MG63 (cell line): ENCODE data around the gene OR1A1. TPM values are rescaled to one million over a fixed set of nuclear protein-coding genes. Genes with fewer than 3 reads are reported as not detected.
"Not testable (repeated sequence)": the region's sequence is repeated elsewhere in the genome, so short reads cannot be mapped to it uniquely, and the experiment has no call there.

Experiments used
- DNase-seq: peaks from one replicate; pipeline ENCODE4 v3.0.0-alpha.2; 2020
- H3K27me3 ChIP-seq: fragments of 250-450 bp; sonication (Bioruptor Pico); 2 replicates; pipeline ENCODE4 v1.5.1; 2020; ENCODE audit warnings: mild to moderate bottlenecking, moderate library complexity
- H3K36me3 ChIP-seq: fragments of 250-450 bp; sonication (Bioruptor Pico); 2 replicates; pipeline ENCODE4 v1.5.1; 2020; ENCODE audit warnings: mild to moderate bottlenecking, moderate library complexity
- H3K4me3 ChIP-seq: fragments of 250-450 bp; sonication (Bioruptor Pico); 2 replicates; pipeline ENCODE4 v1.5.1; 2020; ENCODE audit warnings: mild to moderate bottlenecking, moderate library complexity
- H3K9me3 ChIP-seq: fragments of 250-450 bp; sonication (Bioruptor Pico); 2 replicates; pipeline ENCODE4 v1.5.1; 2020; ENCODE audit warnings: mild to moderate bottlenecking, moderate library complexity
- total RNA-seq: library from RNA; depleted of rRNA; stranded (reverse); fragments of >200 nt; shearing (Covaris generic); gene quantifications from 2 replicates; pipeline ENCODE4 v1.2.3, GENCODE V29; 2014; ENCODE audit warnings: low replicate concordance; rRNA removed

The OR1A1 gene
- total RNA-seq: not detected in 2 replicates

- no peak for DNase-seq
- Histone ChIP-seq H3K9me3 (no peaks in the 10 kb centered on the region), H3K36me3 (no peaks in the 10 kb centered on the region), H3K27me3 (no peaks in the 10 kb centered on the region), H3K4me3 (no peak within 1 kb of the TSS)
Observed at GRCh38 chr17:3207367-3207766, at the start of gene OR1A1. TSS of gene OR1A1 (plus strand) at chr17:3207667. CDS start at chr17:3215621, 7,954 bp downstream.

- H3K27me3 ChIP-seq: no peaks in the 10 kb centered on the region
- no peaks in the 10 kb centered on the region for H3K36me3 ChIP-seq
- no peaks in the 10 kb centered on the region for H3K9me3 ChIP-seq
- no peak for DNase-seq
- H3K4me3 ChIP-seq: no peak overlapping the region
Observed at GRCh38 chr17:3167574-3167973, 39.9 kb upstream of the OR1A1 start.

- no peak overlapping the region for H3K4me3 ChIP-seq
- H3K9me3 ChIP-seq: no peaks in the 10 kb centered on the region
- DNase-seq: no peak
- no peaks in the 10 kb centered on the region for H3K27me3 ChIP-seq
- no peaks in the 10 kb centered on the region for H3K36me3 ChIP-seq
Observed at GRCh38 chr17:3189961-3190360, 17.5 kb upstream of the OR1A1 start.

GRCh38 chr17:3197219-3197618 lies 10.2 kb upstream of the OR1A1 start, which contains the start of gene OR1A2:
TSS of gene OR1A2 (plus strand) at chr17:3197519. CDS start at chr17:3197519, 0 bp downstream.
- H3K9me3 ChIP-seq: no peaks in the 10 kb centered on the region

GRCh38 chr17:3208484-3208883 lies 1.0 kb downstream of the OR1A1 start:
- Histone ChIP-seq H3K36me3 (no peaks in the 10 kb centered on the region), H3K9me3 (no peaks in the 10 kb centered on the region), H3K4me3 (no peak overlapping the region), H3K27me3 (no peaks in the 10 kb centered on the region)
- DNase-seq: no peak

More at GRCh38 chr17:3197219-3197618, 10.2 kb upstream of the OR1A1 start, which contains the start of gene OR1A2:
- Histone ChIP-seq H3K4me3 (no peak within 1 kb of the TSS), H3K27me3 (no peaks in the 10 kb centered on the region), H3K36me3 (no peaks in the 10 kb centered on the region)
- no peak for DNase-seq

- Histone ChIP-seq H3K27me3 (no peaks in the 10 kb centered on the region), H3K9me3 (no peaks in the 10 kb centered on the region), H3K36me3 (no peaks in the 10 kb centered on the region), H3K4me3 (no peak overlapping the region)
- DNase-seq: no peak
Observed at GRCh38 chr17:3213001-3213400, 5.5 kb downstream of the OR1A1 start.

GRCh38 chr17:3213587-3213986 lies 6.1 kb downstream of the OR1A1 start:
- DNase-seq: no peak
- H3K4me3 ChIP-seq: no peak overlapping the region
- no peaks in the 10 kb centered on the region for H3K9me3 ChIP-seq
- H3K36me3 ChIP-seq: no peaks in the 10 kb centered on the region
- no peaks in the 10 kb centered on the region for H3K27me3 ChIP-seq

- H3K9me3 ChIP-seq, H3K4me3 ChIP-seq, DNase-seq, H3K36me3 ChIP-seq, H3K27me3 ChIP-seq: not testable (repeated sequence)
Observed at GRCh38 chr17:3219978-3220377, 12.5 kb downstream of the OR1A1 start.

GRCh38 chr17:3221850-3222249 lies 14.4 kb downstream of the OR1A1 start:
- Histone ChIP-seq H3K36me3 (no peaks in the 10 kb centered on the region), H3K9me3 (no peaks in the 10 kb centered on the region), H3K27me3 (no peaks in the 10 kb centered on the region), H3K4me3 (no peak overlapping the region)
- DNase-seq: no peak

GRCh38 chr17:3222505-3222904 lies 15.0 kb downstream of the OR1A1 start:
- Histone ChIP-seq H3K9me3 (no peaks in the 10 kb centered on the region), H3K4me3 (no peak overlapping the region), H3K36me3 (no peaks in the 10 kb centered on the region), H3K27me3 (no peaks in the 10 kb centered on the region)
- DNase-seq: no peak

- not testable (repeated sequence) for DNase-seq, H3K4me3 ChIP-seq, H3K36me3 ChIP-seq, H3K9me3 ChIP-seq, H3K27me3 ChIP-seq
Observed at GRCh38 chr17:3224721-3225352, 17.4 kb downstream of the OR1A1 start.

GRCh38 chr17:3232300-3232699 lies 24.8 kb downstream of the OR1A1 start:
- H3K36me3 ChIP-seq, H3K4me3 ChIP-seq, H3K27me3 ChIP-seq, H3K9me3 ChIP-seq, DNase-seq: not testable (repeated sequence)

GRCh38 chr17:3238685-3239084 lies 31.2 kb downstream of the OR1A1 start:
- not testable (repeated sequence) for H3K4me3 ChIP-seq, DNase-seq, H3K36me3 ChIP-seq, H3K9me3 ChIP-seq, H3K27me3 ChIP-seq

- not testable (repeated sequence) for H3K27me3 ChIP-seq, H3K36me3 ChIP-seq, DNase-seq, H3K4me3 ChIP-seq, H3K9me3 ChIP-seq
Observed at GRCh38 chr17:3241044-3241443, 33.6 kb downstream of the OR1A1 start.

GRCh38 chr17:3244841-3245240 lies 37.4 kb downstream of the OR1A1 start:
- not testable (repeated sequence) for H3K36me3 ChIP-seq, H3K27me3 ChIP-seq, DNase-seq, H3K4me3 ChIP-seq, H3K9me3 ChIP-seq

- not testable (repeated sequence) for H3K36me3 ChIP-seq, H3K27me3 ChIP-seq, H3K4me3 ChIP-seq, H3K9me3 ChIP-seq, DNase-seq
Observed at GRCh38 chr17:3249013-3249412, 41.5 kb downstream of the OR1A1 start.

- H3K9me3 ChIP-seq: no peaks in the 10 kb centered on the region
- H3K36me3 ChIP-seq: no peaks in the 10 kb centered on the region
- no peak overlapping the region for H3K4me3 ChIP-seq
- no peak for DNase-seq
- H3K27me3 ChIP-seq: no peaks in the 10 kb centered on the region
Observed at GRCh38 chr17:3256575-3256974, 49.1 kb downstream of the OR1A1 start.

- Histone ChIP-seq H3K9me3 (no peaks in the 10 kb centered on the region), H3K36me3 (no peaks in the 10 kb centered on the region), H3K27me3 (no peaks in the 10 kb centered on the region), H3K4me3 (no peak overlapping the region)
- no peak for DNase-seq
Observed at GRCh38 chr17:3260163-3260562, 52.7 kb downstream of the OR1A1 start.
